Stimulated activated CD4-positive, alpha-beta T cell treated with anti-CD3 and anti-CD28 coated beads, TNF-alpha, amount 100 ng/mL, for 4 hours (primary cell): ENCODE data around the gene RAPGEF4.
A peak's percentile ranks its signal among the peaks of the same experiment; 100 is the strongest.

ENCODE experiments used
- DNase-seq, 3 experiments: peaks; one replicate each; pipeline ENCODE4 v3.0.0-alpha.2; 2020; ENCODE audit warnings: low read depth in 3 of 3

RAPGEF4 gene

DNA sequence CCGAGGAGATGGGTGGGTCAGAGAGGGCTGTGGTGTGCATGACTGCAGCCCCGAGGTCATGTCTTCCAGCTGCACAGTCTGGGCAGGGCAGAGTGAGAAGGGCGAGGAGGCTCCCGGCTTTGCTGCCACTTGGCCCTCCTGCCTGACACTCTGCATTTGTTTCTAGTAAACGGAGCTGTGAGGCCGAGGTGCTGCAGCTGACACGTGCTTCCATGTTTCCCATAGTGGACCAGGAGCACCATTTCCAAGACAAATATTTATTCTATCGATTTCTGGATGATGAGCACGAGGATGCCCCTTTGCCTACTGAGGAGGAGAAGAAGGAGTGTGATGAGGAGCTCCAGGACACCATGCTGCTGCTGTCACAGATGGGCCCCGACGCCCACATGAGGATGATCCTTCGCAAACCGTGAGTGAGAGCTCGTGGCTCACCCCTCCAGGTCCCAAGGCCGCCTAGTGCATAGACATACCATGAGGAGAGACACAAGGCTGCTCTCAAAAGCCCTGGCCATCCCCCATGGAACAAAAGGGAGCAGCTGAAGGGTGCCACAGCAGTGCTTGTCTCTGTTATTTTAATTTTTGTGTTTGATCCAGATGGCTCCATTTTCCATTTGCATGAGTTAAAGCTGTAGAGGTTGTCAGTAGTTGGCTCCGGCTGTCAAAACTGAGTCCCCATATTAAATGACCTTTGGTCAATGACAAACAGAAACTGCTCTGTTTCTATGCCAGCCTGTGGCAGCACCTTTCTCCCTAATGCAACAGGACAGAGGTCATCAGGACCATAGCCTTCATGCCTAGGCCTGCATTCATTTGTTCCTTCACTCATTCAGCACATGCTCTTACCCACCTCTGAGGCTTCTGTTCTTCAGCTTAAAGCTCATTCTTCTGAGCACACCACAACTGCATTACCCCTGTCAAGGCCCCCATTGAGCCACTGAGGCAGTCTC is 231.7 kb downstream of the RAPGEF4 start:
- no peak for DNase-seq

DNA sequence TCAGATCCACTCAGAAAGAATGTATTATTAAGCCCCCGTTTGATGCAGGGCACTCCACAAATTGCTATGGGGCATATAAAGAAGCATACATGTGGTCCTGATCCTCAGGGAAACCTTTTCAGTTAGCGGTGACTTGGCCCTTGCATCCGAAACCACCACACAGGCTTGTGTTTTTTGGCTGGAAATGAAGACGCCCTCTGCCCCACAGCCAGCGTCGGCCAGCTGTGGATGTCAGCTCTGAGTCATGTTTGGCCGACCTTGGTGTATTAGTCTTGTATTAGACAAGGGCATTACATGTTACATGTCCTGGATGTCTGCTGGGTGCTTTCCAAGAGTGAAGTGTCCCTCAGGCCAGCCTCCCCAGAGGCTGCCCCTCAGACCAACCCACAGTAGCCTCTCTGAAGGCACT is 232.4 kb downstream of the RAPGEF4 start:
- no peak for DNase-seq

GRCh38 chr2:172969166-172969565 is 233.5 kb downstream of the RAPGEF4 start:
- no peak for DNase-seq

DNA sequence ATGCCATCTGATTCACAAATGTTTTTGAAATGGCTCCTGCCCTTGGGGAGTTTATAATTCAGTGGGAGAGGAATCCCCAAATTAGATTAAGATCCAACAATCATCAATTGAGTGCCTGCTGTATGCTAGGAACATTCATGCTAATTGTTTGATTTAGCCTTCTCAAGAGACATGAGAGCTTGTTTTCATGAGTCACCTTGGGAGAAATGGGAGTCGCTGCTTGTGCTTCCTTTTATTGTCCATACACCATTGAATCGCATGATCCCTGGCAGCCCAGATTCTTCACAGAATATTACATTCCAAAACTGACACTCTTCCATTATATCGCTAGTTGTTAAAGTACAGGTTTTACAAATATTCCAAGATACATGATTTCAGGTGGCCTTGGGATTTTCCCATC is 234.0 kb downstream of the RAPGEF4 start:
- no peak for DNase-seq

DNA sequence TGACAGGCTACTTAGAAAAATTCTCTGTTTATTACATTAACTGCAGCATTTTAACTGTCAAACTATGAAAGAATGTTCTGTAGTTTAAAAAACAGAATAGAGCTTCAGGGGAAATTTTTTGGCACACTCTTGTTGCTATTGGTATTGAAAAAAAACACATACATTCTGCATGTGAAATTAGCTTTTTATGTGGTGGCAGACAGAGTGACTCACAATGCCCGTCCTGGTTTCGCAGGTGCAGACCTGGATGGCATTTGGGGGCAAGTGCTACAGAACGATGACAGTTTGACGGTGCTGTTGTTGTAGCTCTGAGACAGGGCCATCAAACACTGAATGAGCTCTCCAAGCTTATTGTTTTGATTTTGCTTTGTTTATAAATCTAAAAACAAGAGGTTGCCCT is 235.0 kb downstream of the RAPGEF4 start:
- DNase-seq: peak in 1 of 3 experiments; percentile 26

- no peak for DNase-seq
Observed at GRCh38 chr2:172972005-172972619, 236.5 kb downstream of the RAPGEF4 start.

DNA sequence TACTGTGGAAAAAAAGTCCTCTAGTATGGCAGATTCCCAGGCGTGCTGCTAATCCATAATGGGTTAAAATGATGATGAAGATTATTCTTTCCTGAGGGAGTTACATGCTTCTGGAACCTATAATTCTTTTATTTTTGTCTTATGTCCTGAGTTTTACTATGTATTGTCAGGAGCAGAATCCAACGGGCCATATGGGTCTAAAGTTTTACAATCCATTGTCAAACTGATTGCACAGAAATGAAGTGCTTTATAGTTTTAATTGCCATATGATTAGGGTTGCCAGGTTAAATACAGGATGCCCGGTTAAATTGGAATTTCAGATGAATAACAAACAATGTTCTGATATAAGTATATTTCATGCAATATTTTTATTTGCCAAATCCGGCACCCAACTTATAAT is 239.1 kb downstream of the RAPGEF4 start:
- DNase-seq: no peak

GRCh38 chr2:172976116-172976515 is 240.5 kb downstream of the RAPGEF4 start:
- no peak for DNase-seq

- no peak for DNase-seq
Observed at GRCh38 chr2:172976816-172977215, 241.2 kb downstream of the RAPGEF4 start.

- DNase-seq: no peak
Observed at GRCh38 chr2:172977270-172978062, 241.8 kb downstream of the RAPGEF4 start.

DNA sequence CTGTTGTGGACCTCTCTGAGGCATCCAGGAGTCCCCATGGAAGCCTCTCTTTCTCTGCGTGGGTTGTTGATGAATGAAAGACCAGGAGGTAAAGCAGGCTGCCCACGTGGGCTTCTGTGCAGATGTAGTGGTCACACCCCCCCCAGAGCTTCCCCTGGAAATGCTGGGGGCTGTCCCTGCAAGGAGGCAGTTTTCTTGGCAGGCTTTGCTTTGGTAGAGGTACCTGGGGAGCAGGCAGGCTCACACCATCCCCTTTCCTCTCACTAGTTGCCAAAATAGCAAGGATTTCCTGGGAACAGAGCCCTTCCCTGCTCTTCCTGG is 242.4 kb downstream of the RAPGEF4 start:
- DNase-seq: no peak

DNA sequence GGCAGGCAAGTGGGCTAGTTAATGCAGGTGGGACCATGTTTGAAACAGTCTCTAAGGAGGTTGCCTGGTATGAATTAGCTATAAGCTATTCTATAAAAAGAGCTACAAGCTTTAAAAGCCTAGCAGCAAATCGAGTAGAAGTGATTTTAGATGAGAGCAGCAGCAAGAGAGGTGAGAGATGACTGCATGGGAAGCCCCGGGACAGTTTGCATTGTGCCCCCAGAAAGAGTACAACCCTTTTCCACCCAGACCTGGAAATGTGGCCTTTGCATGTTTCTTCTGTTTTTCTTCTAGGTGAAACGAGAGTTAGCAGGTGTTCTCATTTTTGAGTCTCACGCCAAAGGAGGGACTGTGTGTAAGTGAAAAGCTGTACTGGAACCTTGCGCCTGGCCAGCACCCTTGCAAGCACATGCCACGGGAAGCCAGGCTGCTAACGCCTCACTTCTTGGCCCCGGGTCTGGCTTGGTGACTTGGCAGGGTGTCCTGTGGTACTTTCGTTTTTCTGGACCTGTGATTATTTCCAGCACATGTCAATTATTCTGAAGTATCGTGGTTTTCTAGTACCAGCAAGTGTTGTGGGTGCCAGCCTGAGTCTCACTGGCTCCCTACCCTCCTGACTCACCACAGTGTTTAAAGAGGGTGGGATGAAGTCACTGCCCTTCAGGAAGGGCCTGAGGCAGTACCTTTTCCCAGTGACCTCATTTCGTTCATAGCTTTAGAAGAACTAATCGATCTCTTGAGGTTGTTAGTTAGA is 249.7 kb downstream of the RAPGEF4 start:
- DNase-seq: no peak

DNA sequence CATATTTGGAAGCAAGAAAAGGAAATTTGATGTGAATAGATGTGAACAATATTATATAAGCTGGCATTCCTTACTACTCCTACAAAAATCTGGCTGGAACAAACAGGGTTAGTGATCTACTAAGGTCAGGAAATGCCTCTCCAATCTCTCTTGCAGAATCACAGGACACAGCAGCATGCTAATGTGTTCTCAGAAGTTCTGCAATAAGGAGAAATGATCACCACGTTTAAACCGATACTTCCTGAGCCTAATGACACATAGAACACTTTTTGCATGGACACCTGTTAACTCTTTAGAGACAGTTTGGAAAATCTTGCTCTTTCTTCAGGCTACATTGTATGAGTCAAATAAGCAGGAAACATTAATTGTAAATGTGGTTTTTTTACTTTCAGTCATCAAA is 250.4 kb downstream of the RAPGEF4 start:
- no peak for DNase-seq

GRCh38 chr2:172988728-172989127 is 253.1 kb downstream of the RAPGEF4 start:
- DNase-seq: no peak

GRCh38 chr2:172991031-172991430 is 255.4 kb downstream of the RAPGEF4 start:
- DNase-seq: no peak

DNA sequence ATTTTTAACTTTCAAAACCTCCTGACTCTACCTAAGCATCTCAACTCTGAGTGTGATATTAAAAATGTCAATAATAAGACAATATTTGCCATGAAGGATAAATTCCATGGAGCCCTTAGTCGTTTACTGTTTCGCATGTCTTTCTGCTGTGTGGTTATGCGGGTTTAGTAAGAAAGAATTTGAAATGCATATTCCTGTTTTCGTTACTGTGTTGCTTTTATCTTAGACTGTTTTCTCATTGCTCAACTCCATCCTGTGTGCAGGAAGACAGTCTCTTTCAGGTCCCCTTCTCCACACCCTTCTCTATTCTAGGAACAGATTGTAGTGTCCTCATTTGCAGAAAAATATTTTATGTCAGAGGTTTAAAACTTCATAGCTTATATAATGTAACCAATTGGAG is 257.5 kb downstream of the RAPGEF4 start:
- no peak for DNase-seq

- no peak for DNase-seq
Observed at GRCh38 chr2:172993931-172994717, 258.5 kb downstream of the RAPGEF4 start.

GRCh38 chr2:172994864-172995263 is 259.2 kb downstream of the RAPGEF4 start:
- DNase-seq: no peak

- no peak for DNase-seq
Observed at GRCh38 chr2:172995323-172996244, 259.9 kb downstream of the RAPGEF4 start.
